NCI-H774 (cell line): ENCODE results near the gene GATA3.

Source experiments
- DNase-seq: peaks from one replicate; lab custom pipeline; 2025; lab: John Stamatoyannopoulos, UW

The GATA3 gene

GRCh38 chr10:8037941-8038894 lies 16.3 kb upstream of the GATA3 start:
- DNase-seq: no peak

- DNase-seq: no peak
These were observed 15.1 kb upstream of the GATA3 start for GRCh38 chr10:8039321-8039881.

- DNase-seq: no peak
These were observed 13.8 kb upstream of the GATA3 start for GRCh38 chr10:8040651-8041050.

GRCh38 chr10:8041284-8041991 lies 13.1 kb upstream of the GATA3 start:
- no peak for DNase-seq

- DNase-seq: no peak
These were observed 12.3 kb upstream of the GATA3 start for GRCh38 chr10:8041992-8042720.

GRCh38 chr10:8042721-8043568 lies 11.5 kb upstream of the GATA3 start:
- no peak for DNase-seq

GRCh38 chr10:8043569-8044306 lies 10.8 kb upstream of the GATA3 start:
- no peak for DNase-seq

GRCh38 chr10:8044331-8044907 lies 10.1 kb upstream of the GATA3 start:
- DNase-seq: no peak

GRCh38 chr10:8044908-8045725 lies 9.4 kb upstream of the GATA3 start:
- DNase-seq: peak; percentile 18

GRCh38 chr10:8045726-8046494 lies 8.6 kb upstream of the GATA3 start:
- no peak for DNase-seq

GRCh38 chr10:8047452-8048280 lies 6.8 kb upstream of the GATA3 start:
- no peak for DNase-seq

- no peak for DNase-seq
These were observed 6.0 kb upstream of the GATA3 start for GRCh38 chr10:8048281-8049008.

- DNase-seq: no peak
These were observed 5.2 kb upstream of the GATA3 start for GRCh38 chr10:8049045-8049864.

- no peak for DNase-seq
These were observed 4.5 kb upstream of the GATA3 start for GRCh38 chr10:8049865-8050555.

- DNase-seq: no peak
These were observed 3.9 kb upstream of the GATA3 start for GRCh38 chr10:8050556-8051108.
